Fibroblast of mammary gland (primary cell): ENCODE data around the gene ADIPOR2.

Experiments
- DNase-seq: peaks from one replicate; pipeline ENCODE4 v3.0.0-alpha.2; 2010; ENCODE audit warnings: low read depth
- H3K4me3 ChIP-seq: 2 replicates; pipeline ENCODE4 v1.5.1; 2011; ENCODE audit warnings: low read depth, mild to moderate bottlenecking, low read length, moderate library complexity; ENCODE audit not compliant: control insufficient read depth
- TF ChIP-seq, protein P1 (sequence below): conservative IDR thresholded peaks from 2 replicates; pipeline ENCODE4 v1.5.1; 2011; ENCODE audit warnings: low read depth, low read length, inconsistent platforms; ENCODE audit not compliant: control insufficient read depth, insufficient read depth

The ADIPOR2 gene

DNA sequence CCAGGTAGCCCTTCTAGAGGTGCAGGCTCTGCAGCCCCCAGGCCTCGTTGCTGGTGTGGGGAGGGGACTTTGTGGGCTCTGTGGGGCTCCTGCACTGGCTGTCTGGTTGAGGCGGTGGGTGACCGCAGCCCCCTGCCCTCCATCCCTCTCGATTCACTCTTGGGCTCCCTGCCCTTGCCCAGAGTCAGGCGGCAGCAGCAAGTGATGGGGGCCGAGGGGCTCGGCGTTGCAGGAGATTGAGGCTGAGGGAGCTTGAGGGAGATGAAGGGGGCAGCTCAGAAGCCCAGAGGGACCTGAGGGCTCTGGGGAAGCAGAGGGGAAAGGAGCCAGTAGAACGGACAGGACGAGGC, 120.0 kb downstream of the ADIPOR2 start:
- no peak overlapping the region for H3K4me3 ChIP-seq
- no peak for DNase-seq
- TF ChIP-seq, protein P1, sequence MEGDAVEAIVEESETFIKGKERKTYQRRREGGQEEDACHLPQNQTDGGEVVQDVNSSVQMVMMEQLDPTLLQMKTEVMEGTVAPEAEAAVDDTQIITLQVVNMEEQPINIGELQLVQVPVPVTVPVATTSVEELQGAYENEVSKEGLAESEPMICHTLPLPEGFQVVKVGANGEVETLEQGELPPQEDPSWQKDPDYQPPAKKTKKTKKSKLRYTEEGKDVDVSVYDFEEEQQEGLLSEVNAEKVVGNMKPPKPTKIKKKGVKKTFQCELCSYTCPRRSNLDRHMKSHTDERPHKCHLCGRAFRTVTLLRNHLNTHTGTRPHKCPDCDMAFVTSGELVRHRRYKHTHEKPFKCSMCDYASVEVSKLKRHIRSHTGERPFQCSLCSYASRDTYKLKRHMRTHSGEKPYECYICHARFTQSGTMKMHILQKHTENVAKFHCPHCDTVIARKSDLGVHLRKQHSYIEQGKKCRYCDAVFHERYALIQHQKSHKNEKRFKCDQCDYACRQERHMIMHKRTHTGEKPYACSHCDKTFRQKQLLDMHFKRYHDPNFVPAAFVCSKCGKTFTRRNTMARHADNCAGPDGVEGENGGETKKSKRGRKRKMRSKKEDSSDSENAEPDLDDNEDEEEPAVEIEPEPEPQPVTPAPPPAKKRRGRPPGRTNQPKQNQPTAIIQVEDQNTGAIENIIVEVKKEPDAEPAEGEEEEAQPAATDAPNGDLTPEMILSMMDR: no peak

- TF ChIP-seq, protein P1: no peak
- no peak overlapping the region for H3K4me3 ChIP-seq
- DNase-seq: no peak
Measured at GRCh38 chr12:1811281-1811947, 120.5 kb downstream of the ADIPOR2 start.

DNA sequence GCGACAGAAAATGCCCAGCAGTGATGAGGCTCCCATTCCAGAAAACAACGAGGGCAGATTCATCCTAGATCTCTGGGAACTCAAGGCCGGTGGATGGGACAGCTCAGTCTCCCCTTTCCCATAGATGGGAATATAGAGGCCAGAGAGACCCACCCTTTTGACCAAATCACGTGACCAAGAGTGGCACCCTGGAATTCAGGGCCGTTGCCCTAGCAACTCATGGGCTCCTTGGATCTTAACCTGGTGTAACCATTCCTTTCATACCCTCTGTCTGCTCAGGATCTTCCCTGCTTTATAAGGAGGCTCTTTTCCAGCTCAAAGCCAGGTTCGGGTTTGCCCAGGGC, 121.0 kb downstream of the ADIPOR2 start:
- DNase-seq: no peak
- H3K4me3 ChIP-seq: no peak overlapping the region
- TF ChIP-seq, protein P1: no peak

DNA sequence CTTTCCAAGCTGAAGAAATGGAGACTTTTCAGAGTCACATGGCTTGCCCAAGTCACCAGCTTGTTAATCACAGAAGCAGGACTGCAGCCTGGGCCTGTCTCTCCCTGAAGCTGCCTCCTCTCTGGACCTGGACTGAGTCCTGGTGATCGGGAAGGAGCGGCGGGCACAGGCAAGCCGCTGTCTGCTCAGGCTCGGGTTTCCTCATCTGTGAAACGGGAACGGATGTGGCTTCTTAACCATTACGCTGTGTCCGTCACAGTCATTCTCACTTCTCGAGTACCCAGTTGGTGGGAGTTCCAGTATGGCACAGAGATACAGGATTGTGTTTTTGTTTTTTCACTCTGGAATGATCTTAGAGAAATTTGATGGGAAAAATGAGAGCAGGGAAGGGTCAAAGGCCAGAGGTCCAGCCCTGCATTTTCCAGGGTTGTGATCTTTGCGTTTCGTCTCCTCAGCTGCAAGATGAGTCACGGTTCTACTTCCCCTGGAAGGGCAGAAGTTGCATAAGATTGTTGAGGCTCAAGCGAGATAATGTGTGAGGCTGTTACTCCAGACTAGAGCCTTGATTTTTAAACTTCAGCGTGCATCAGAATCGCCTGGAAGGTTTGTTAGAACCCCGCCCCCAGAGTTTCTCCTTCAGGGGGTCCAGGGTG, 121.9 kb downstream of the ADIPOR2 start:
- TF ChIP-seq, protein P1: no peak
- peak; percentile 39 for DNase-seq

GRCh38 chr12:1814266-1814665, 123.4 kb downstream of the ADIPOR2 start:
- no peak for DNase-seq
- no peak overlapping the region for H3K4me3 ChIP-seq
- TF ChIP-seq, protein P1: no peak

More for the DNA sequence above, 121.9 kb downstream of the ADIPOR2 start:
- H3K4me3 ChIP-seq: no peak overlapping the region

DNA sequence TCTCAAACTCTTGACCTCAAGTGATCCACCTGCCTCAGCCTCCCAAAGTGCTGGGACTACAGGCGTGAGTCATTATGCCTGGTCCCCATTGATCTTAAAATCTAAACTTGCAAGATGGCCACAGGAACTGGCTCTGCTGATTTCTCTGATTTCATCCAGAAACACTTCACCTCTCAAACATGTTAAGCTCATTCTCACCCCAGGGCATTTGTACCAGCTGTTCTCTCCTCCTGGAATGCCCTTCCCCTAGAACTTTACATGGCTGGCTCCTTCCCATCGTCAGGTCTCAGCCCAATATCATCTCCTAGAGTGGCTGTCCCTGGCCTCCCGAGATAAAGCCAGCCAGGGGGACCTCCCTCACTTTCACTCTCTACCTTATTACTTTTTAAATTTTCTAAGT, 124.2 kb downstream of the ADIPOR2 start:
- no peak overlapping the region for H3K4me3 ChIP-seq
- DNase-seq: no peak
- TF ChIP-seq, protein P1: no peak
